GM23338 (cell line): ENCODE results near the gene KIF5A. TPM values are rescaled to one million over a fixed set of nuclear protein-coding genes. Genes with fewer than 3 reads are reported as not detected.

Experiments used
- ATAC-seq: fragments of 200-7000 bp; cut with Tn5 transposase; 3 replicates; pipeline ENCODE4 v1.9.1; 2020
- DNase-seq: peaks from one replicate; pipeline ENCODE4 v3.0.0-alpha.2; 2015; ENCODE audit warnings: low spot score
- H2AFZ ChIP-seq: fragments of 200-600 bp; sonication (generic); 2 replicates; pipeline ENCODE4 v1.8.0; 2016; ENCODE audit warnings: antibody characterized with exemption, mild to moderate bottlenecking, moderate library complexity
- H3F3A ChIP-seq: fragments of 200-600 bp; sonication (generic); replicated peaks from 2 replicates; pipeline ENCODE4 v1.8.0; 2017; ENCODE audit warnings: antibody characterized with exemption, mixed run types, low read depth
- H3K27ac ChIP-seq: fragments of 200-600 bp; sonication (generic); 2 replicates; pipeline ENCODE4 v1.6.1; 2016; ENCODE audit warnings: low read depth
- H3K27me3 ChIP-seq: fragments of 200-600 bp; sonication (generic); 2 replicates; pipeline ENCODE4 v1.8.0; 2016; ENCODE audit warnings: mild to moderate bottlenecking, mixed run types, moderate library complexity; ENCODE audit not compliant: insufficient read depth
- H3K36me3 ChIP-seq: fragments of 200-600 bp; sonication (generic); 2 replicates; pipeline ENCODE4 v1.8.0; 2016; ENCODE audit warnings: mild to moderate bottlenecking; ENCODE audit not compliant: insufficient read depth
- H3K4me1 ChIP-seq: fragments of 200-600 bp; sonication (generic); 2 replicates; pipeline ENCODE4 v1.8.0; 2016; ENCODE audit warnings: mild to moderate bottlenecking, moderate library complexity; ENCODE audit not compliant: insufficient read depth
- H3K4me2 ChIP-seq: fragments of 200-600 bp; sonication (generic); 2 replicates; pipeline ENCODE4 v1.7.1; 2017; ENCODE audit warnings: mixed run types
- H3K4me3 ChIP-seq: fragments of 200-600 bp; sonication (generic); 2 replicates; pipeline ENCODE4 v1.6.1; 2016; ENCODE audit warnings: mixed run types
- H3K79me2 ChIP-seq: fragments of 200-600 bp; sonication (generic); replicated peaks from 2 replicates; pipeline ENCODE4 v1.8.0; 2017; ENCODE audit warnings: mild to moderate bottlenecking; ENCODE audit not compliant: insufficient read depth
- H3K9me2 ChIP-seq: fragments of 200-600 bp; sonication (generic); 2 replicates; pipeline ENCODE4 v1.8.0; 2017; ENCODE audit not compliant: insufficient read depth
- H4K20me1 ChIP-seq: fragments of 200-600 bp; sonication (generic); replicated peaks from 2 replicates; pipeline ENCODE4 v1.8.0; 2017; ENCODE audit warnings: mild to moderate bottlenecking; ENCODE audit not compliant: insufficient read depth
- H3K27ac Mint-ChIP-seq: 2 replicates; pipeline ENCODE4 v1.8.0; 2020; ENCODE audit warnings: inconsistent platforms, mild to moderate bottlenecking, moderate library complexity, mixed read lengths
- H3K27me3 Mint-ChIP-seq: 3 replicates; pipeline ENCODE4 v1.8.0; 2022; ENCODE audit warnings: low read depth, mild to moderate bottlenecking, moderate library complexity, mixed read lengths, inconsistent platforms; ENCODE audit not compliant: insufficient read depth, poor library complexity
- H3K36me3 Mint-ChIP-seq: 3 replicates; pipeline ENCODE4 v1.8.0; 2021; ENCODE audit warnings: low read depth, mild to moderate bottlenecking, inconsistent platforms, moderate library complexity, mixed read lengths
- H3K4me1 Mint-ChIP-seq: 3 replicates; pipeline ENCODE4 v1.8.0; 2020; ENCODE audit warnings: mild to moderate bottlenecking, inconsistent platforms, mixed read lengths
- H3K4me3 Mint-ChIP-seq: 3 replicates; pipeline ENCODE4 v1.8.0; 2021; ENCODE audit warnings: moderate library complexity, mild to moderate bottlenecking, inconsistent platforms, mixed read lengths
- H3K9me3 Mint-ChIP-seq: 3 replicates; pipeline ENCODE4 v1.8.0; 2020; ENCODE audit warnings: moderate library complexity, mild to moderate bottlenecking, inconsistent platforms, mixed read lengths
- CREB1 ChIP-seq: fragments of 250-450 bp; sonication (Bioruptor Pico); IDR thresholded peaks from 2 replicates; pipeline ENCODE4 v1.5.0; 2020; ENCODE audit warnings: low read depth, mild to moderate bottlenecking, moderate library complexity
- ETS1 ChIP-seq: IDR thresholded peaks from 2 replicates; pipeline ENCODE4 v1.6.1; 2016; ENCODE audit warnings: antibody characterized with exemption
- EZH2phosphoT487 ChIP-seq: fragments of 200-600 bp; sonication (generic); IDR thresholded peaks from one replicate; pipeline ENCODE4 v1.8.1; 2018; ENCODE audit warnings: antibody characterized with exemption; ENCODE audit not compliant: unreplicated experiment
- JUNB ChIP-seq: IDR thresholded peaks from one replicate; pipeline ENCODE4 v1.6.1; 2016; ENCODE audit warnings: antibody characterized with exemption; ENCODE audit not compliant: unreplicated experiment
- POLR2AphosphoS5 ChIP-seq: IDR thresholded peaks from 2 replicates; pipeline ENCODE4 v1.6.1; 2016; ENCODE audit warnings: antibody characterized with exemption, low read depth
- ZNF331 ChIP-seq: fragments of 250-450 bp; sonication (Bioruptor Pico); IDR thresholded peaks from 2 replicates; pipeline ENCODE4 v1.5.0; 2020; ENCODE audit warnings: low read depth, mild to moderate bottlenecking, moderate library complexity
- polyA plus RNA-seq: library from polyadenylated mRNA; unstranded; fragments of >200 nt; fragmentation: Nextera tagmentation; extraction: Ambion mirVana; gene quantifications from 2 replicates; pipeline ENCODE4 v1.2.1, GENCODE V29; 2016
- total RNA-seq: library from RNA; depleted of rRNA; stranded (reverse); fragments of >200 nt; shearing (Covaris generic); gene quantifications from 2 replicates; pipeline ENCODE4 v1.2.3, GENCODE V29; 2014
- TF ChIP-seq, protein P1 (sequence below): fragments of 250-450 bp; sonication (Bioruptor Pico); IDR thresholded peaks from 2 replicates; pipeline ENCODE4 v1.5.0; 2020; ENCODE audit warnings: mild to moderate bottlenecking, moderate library complexity

The KIF5A gene
- total and polyA plus RNA-seq, 2 experiments from 2014 or later, result 11.1 to 21.3 TPM

GRCh38 chr12:57551637-57552305 lies 1.9 kb downstream of the KIF5A start (continued):
- TF ChIP-seq ETS1 (no peak), EZH2phosphoT487 (no peak), CREB1 (no peak), JUNB (no peak)
- TF ChIP-seq, protein P1, sequence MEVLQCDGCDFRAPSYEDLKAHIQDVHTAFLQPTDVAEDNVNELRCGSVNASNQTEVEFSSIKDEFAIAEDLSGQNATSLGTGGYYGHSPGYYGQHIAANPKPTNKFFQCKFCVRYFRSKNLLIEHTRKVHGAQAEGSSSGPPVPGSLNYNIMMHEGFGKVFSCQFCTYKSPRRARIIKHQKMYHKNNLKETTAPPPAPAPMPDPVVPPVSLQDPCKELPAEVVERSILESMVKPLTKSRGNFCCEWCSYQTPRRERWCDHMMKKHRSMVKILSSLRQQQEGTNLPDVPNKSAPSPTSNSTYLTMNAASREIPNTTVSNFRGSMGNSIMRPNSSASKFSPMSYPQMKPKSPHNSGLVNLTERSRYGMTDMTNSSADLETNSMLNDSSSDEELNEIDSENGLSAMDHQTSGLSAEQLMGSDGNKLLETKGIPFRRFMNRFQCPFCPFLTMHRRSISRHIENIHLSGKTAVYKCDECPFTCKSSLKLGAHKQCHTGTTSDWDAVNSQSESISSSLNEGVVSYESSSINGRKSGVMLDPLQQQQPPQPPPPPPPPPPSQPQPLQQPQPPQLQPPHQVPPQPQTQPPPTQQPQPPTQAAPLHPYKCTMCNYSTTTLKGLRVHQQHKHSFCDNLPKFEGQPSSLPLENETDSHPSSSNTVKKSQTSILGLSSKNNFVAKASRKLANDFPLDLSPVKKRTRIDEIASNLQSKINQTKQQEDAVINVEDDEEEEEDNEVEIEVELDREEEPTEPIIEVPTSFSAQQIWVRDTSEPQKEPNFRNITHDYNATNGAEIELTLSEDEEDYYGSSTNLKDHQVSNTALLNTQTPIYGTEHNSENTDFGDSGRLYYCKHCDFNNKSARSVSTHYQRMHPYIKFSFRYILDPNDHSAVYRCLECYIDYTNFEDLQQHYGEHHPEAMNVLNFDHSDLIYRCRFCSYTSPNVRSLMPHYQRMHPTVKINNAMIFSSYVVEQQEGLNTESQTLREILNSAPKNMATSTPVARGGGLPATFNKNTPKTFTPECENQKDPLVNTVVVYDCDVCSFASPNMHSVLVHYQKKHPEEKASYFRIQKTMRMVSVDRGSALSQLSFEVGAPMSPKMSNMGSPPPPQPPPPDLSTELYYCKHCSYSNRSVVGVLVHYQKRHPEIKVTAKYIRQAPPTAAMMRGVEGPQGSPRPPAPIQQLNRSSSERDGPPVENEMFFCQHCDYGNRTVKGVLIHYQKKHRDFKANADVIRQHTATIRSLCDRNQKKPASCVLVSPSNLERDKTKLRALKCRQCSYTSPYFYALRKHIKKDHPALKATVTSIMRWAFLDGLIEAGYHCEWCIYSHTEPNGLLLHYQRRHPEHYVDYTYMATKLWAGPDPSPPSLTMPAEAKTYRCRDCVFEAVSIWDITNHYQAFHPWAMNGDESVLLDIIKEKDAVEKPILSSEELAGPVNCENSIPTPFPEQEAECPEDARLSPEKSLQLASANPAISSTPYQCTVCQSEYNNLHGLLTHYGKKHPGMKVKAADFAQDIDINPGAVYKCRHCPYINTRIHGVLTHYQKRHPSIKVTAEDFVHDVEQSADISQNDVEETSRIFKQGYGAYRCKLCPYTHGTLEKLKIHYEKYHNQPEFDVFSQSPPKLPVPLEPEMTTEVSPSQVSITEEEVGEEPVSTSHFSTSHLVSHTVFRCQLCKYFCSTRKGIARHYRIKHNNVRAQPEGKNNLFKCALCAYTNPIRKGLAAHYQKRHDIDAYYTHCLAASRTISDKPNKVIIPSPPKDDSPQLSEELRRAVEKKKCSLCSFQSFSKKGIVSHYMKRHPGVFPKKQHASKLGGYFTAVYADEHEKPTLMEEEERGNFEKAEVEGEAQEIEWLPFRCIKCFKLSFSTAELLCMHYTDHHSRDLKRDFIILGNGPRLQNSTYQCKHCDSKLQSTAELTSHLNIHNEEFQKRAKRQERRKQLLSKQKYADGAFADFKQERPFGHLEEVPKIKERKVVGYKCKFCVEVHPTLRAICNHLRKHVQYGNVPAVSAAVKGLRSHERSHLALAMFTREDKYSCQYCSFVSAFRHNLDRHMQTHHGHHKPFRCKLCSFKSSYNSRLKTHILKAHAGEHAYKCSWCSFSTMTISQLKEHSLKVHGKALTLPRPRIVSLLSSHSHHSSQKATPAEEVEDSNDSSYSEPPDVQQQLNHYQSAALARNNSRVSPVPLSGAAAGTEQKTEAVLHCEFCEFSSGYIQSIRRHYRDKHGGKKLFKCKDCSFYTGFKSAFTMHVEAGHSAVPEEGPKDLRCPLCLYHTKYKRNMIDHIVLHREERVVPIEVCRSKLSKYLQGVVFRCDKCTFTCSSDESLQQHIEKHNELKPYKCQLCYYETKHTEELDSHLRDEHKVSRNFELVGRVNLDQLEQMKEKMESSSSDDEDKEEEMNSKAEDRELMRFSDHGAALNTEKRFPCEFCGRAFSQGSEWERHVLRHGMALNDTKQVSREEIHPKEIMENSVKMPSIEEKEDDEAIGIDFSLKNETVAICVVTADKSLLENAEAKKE (CRISPR knock-in tag), result no peak

DNA sequence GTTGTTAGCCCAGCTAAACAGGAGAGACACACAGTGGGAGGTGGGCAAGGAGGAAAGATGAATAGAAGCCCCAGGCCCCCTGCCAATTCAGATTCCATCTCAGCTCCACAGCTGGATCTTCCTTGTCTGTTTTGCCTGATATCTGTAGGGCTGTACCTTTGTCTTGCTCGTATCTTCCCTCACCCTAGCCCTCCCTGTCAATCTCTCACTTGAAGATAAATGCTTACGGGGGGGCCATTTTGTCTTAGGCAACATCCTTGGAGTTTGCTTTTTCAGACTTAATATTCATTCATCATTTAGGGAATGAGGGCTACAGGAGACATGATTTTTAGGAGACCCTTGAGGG lies 2.4 kb downstream of the KIF5A start:
- 0 out of 2 replicates have a peak overlapping the region, but pooled peaks have one; percentile 9 for H3K27ac ChIP-seq
- H3K27ac Mint-ChIP-seq, result no peak overlapping the region
- H3K4me2 ChIP-seq, result peak overlapping the region; percentile 27; the same call in 1 of the 2 replicates
- H3K27me3 ChIP-seq, result peaks cover 14% of the 10 kb centered on the region
- H3K36me3 Mint-ChIP-seq, result no peaks in the 10 kb centered on the region; the same call in 2 of the 3 replicates
- no peak for TF ChIP-seq ZNF331 (CRISPR knock-in tag)
- TF ChIP-seq, protein P1 (CRISPR knock-in tag), result no peak
- TF ChIP-seq POLR2AphosphoS5, result no peak
- H3K4me1 ChIP-seq, result peaks cover 38% of the 10 kb centered on the region
- H3K9me3 Mint-ChIP-seq, result no peaks in the 10 kb centered on the region
- H3K79me2 ChIP-seq, result peaks cover 33% of the 10 kb centered on the region
- peak overlapping the region; percentile 5; the same call in 1 of the 3 replicates for H3K4me3 Mint-ChIP-seq
- H3F3A ChIP-seq, result peaks cover 12% of the 10 kb centered on the region
- no peak for ATAC-seq
- no peaks in the 10 kb centered on the region for H3K9me2 ChIP-seq
- peaks cover 58% of the 10 kb centered on the region for H3K4me1 Mint-ChIP-seq
- peaks cover 15% of the 10 kb centered on the region for H4K20me1 ChIP-seq
- no peak for DNase-seq
- H3K4me3 ChIP-seq, result no peak overlapping the region
- H2AFZ ChIP-seq, result no peak overlapping the region
- no peaks in the 10 kb centered on the region for H3K36me3 ChIP-seq
- H3K27me3 Mint-ChIP-seq, result peaks cover 9% of the 10 kb centered on the region
